HFF-Myc (cell line): Measurements from ENCODE around the gene IL10.

Experiments used
- DNase-seq: peaks from one replicate; pipeline ENCODE4 v3.0.0-alpha.2; 2011; ENCODE audit warnings: low read depth; ENCODE audit errors: extremely low read depth
- H3K4me3 ChIP-seq: replicated peaks from 2 replicates; pipeline ENCODE4 v1.5.1; 2011; ENCODE audit warnings: low read depth, mild to moderate bottlenecking, control low read depth, low read length
- TF ChIP-seq, protein P1 (sequence below): IDR thresholded peaks from 2 replicates; pipeline ENCODE4 v1.5.1; 2012; ENCODE audit warnings: mild to moderate bottlenecking, low read depth, low read length, control low read depth; ENCODE audit errors: missing control alignments

Gene IL10

DNA sequence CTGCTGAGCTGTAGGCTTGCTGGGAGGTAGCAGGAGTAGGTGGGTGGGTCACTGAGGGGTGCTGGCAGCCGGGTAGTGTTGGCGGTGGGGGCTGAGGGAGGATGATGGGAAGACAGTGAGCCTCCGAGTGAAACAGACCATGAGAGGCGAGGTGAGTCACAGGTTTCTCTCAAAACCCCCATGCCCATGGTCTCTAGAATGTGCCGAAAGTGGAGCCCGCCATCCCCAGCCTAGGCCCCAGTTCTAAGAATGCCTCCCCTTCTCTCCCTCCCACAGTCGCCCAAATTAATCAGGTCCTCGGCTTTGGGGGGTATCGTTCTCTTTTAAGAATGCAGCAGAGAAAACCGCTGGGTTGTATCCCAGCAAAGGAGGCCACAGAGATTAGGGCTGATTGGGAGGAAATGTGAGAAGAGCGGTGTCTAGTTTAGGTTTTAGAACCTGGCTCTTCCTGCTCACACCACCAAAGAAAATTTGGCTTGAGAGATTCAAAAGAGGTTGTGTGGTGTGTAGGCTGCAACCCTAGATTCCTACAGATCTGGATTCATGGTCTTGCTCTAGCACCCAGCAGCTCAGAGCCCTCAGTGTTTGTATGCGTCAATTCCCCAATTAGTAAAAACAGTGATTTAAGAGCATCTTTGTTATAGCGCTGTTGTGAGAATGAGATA lies 29.4 kb downstream of the IL10 start:
- DNase-seq, result no peak
- TF ChIP-seq, protein P1, sequence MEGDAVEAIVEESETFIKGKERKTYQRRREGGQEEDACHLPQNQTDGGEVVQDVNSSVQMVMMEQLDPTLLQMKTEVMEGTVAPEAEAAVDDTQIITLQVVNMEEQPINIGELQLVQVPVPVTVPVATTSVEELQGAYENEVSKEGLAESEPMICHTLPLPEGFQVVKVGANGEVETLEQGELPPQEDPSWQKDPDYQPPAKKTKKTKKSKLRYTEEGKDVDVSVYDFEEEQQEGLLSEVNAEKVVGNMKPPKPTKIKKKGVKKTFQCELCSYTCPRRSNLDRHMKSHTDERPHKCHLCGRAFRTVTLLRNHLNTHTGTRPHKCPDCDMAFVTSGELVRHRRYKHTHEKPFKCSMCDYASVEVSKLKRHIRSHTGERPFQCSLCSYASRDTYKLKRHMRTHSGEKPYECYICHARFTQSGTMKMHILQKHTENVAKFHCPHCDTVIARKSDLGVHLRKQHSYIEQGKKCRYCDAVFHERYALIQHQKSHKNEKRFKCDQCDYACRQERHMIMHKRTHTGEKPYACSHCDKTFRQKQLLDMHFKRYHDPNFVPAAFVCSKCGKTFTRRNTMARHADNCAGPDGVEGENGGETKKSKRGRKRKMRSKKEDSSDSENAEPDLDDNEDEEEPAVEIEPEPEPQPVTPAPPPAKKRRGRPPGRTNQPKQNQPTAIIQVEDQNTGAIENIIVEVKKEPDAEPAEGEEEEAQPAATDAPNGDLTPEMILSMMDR, result no peak
- H3K4me3 ChIP-seq, result no peak overlapping the region

DNA sequence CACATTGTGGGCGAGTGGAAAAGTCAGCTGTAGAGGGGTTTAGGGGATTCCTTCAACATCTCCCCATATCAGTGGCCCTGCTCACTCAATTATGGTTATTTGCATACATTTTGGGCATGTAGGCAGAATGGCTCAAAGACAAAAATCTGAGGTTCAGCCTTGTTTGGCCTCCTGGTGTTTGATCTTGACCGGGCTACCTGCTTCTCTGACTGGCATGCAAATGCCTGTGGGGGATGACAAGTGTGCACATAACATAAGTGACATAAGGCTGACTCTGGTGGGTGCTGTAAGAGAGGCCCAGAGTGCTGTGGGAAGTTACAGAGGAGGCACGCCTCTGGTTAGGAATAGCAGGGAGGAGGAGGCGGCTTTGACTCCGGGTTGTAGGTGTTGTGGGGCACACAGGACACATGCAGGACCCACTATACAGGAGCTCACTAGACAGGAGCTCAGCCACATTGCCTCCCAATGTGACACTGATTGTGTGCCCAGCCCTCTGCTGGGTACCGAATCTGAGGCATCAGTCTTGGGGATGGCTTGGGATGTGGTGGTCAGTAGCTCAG lies 31.1 kb downstream of the IL10 start:
- TF ChIP-seq, protein P1, result no peak
- H3K4me3 ChIP-seq, result no peak overlapping the region
- DNase-seq, result no peak

DNA sequence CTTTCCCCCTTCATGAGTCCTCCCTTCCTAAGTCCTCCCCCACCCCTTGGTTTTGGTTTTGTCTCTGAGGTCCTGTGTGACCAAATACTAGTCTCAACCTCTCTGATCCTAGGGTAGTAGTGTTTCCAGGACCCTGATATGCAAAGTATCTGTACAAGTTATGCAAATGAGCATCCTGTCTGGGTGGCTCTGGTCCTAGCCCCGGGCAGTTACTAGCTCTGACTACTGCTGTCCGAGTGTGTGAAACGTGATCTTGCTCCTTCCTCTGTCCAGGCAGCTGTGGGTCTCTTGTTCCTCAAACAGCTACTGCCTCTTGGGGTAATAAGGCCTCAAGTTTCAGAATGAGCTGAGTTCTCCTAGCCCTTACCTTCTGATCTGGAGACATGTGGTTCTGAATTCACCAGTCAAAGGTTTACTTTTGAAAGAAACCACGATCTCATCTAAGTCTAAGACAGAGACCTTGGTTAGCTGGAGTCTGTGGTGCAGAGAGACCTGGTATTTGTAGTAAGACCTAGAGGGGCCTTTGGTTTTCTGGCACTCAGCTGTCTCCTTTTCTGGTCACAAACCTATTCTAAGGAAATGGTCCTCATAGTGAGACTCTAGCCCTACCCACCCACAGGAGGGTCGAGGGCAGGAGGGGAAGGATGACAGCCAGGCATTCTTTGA lies 32.8 kb downstream of the IL10 start:
- H3K4me3 ChIP-seq, result no peak overlapping the region
- TF ChIP-seq, protein P1, result no peak
- DNase-seq, result no peak

DNA sequence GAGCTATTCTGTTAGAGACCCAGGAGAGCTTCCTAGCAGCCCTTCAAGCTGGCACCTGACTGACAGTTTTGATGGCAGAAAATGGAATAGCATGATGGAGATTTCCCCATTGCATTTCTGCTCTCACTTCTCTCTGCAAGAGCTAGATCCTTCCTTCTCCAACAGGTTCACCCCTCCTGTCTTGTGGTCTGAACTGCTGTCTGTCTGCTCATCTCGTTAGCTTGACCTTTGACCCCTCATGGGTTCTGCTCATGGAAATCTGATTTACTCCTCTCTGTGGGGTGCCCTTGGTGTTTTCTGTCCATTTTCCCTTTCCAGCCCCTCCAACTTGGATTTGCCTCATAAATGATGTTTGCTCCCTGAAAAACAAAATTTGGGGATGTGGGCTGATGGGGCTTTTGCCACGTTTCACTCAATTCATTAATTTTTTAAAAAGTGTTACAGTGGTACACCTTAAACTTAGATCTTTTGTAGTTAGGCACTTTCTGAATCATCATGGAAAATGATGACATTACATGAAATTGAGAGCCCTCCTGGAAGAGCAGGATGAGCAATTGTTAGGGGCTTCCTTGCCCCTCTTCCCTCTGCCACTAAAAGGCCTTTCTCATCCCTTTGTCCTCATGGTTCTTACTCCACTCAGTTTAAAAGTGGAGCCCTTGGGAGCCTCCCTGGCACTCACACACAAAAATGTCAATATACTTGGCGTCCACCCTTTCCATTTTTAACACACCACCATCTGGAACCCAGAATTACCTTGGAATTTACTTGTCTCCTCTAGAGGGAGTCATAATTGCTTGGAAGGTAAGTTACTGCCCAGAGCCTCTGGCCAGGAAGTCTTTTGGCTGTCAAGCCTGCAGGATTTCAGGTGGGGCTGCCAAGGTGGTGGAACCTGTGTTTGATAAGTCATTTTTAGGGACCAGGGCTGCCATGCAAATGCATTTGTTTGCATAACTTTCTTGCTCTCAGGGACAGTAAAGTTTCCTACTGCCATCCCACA lies 33.6 kb downstream of the IL10 start:
- DNase-seq, result no peak
- H3K4me3 ChIP-seq, result no peak overlapping the region
- TF ChIP-seq, protein P1, result peak; percentile 49

DNA sequence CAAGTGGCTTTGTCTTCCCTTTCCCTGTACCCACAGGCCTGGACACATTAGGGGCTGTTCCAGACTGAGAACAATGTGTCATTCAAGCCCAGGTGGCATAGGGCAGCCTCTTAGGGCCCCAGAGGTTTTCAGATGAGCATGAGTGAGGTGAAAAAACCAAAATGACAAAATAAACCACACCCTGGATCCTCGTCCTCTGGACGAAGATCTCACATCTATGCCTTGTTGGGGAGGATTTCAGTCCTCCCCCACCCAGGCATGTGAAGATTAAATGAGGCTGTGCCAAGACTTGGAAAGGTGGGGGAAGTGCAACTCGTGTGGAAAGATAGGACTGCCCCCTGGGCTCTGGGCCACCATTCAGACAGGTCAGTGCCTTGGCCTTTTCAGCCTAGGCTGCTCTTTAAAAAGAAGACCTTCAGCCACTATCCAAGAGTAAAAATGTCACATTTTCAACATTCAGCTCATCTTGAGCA lies 34.5 kb downstream of the IL10 start:
- DNase-seq, result no peak

More for the DNA sequence above, 34.5 kb downstream of the IL10 start:
- no peak overlapping the region for H3K4me3 ChIP-seq
- TF ChIP-seq, protein P1, result no peak
